NT2/D1 (cell line): Measurements from ENCODE around the gene SPAG17.
"Not testable (repeated sequence)": the region's sequence is repeated elsewhere in the genome, so short reads cannot be mapped to it uniquely, and the experiment has no call there.

Source experiments
- SUZ12 ChIP-seq: IDR thresholded peaks from 2 replicates; pipeline ENCODE4 v1.6.1; 2011; ENCODE audit not compliant: insufficient read length, insufficient read depth; ENCODE audit errors: extremely low read depth
- YY1 ChIP-seq: IDR thresholded peaks from 2 replicates; pipeline ENCODE4 v1.6.1; 2011; ENCODE audit not compliant: insufficient read length, insufficient read depth
- ZNF274 ChIP-seq: IDR thresholded peaks from 2 replicates; pipeline ENCODE4 v1.6.1; 2011; ENCODE audit warnings: mild to moderate bottlenecking, low read depth, low read length

DNA sequence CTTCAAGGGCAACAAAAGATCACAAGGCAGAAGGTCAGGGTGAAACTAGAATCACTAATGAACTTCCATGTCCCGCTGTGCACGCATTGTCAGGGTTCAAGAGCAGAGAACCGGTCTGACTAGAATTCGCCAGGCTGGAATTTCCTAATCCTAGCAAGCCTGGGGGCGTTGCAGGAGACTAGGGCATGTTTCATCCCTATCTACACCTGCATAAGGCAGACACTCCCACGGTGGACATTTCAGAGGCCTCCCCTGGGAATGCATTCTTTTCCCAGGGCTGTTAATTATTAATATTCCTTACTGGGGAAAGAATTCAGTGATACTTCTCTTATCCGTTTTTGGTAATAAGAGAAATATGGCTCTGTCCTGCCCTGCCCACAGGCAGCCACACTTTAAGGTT is 262.3 kb downstream of the SPAG17 start:
- not testable (repeated sequence) for TF ChIP-seq ZNF274, YY1, SUZ12
